SK-N-SH (cell line): ENCODE data around the gene CD180. TPM values are rescaled to one million over a fixed set of nuclear protein-coding genes. Genes with fewer than 3 reads are reported as not detected.

Experiments used
- CTCF ChIA-PET: fragments of 300-600, 350-600 bp; formaldehyde crosslinking; extraction: SDS; loops from one replicate; lab custom pipeline; 2021; lab: Yijun Ruan, JAX
- POLR2A ChIA-PET: fragments of 350-600 bp; sonication (Branson Sonifier 250); formaldehyde crosslinking; extraction: SDS; loops from one replicate; lab custom pipeline; 2020; ENCODE audit warnings: antibody characterized with exemption, inconsistent platforms; lab: Yijun Ruan, JAX
- DNase-seq: peaks from one replicate; pipeline ENCODE4 v3.0.0; 2012
- H2AFZ ChIP-seq: fragments of 200-600 bp; sonication (generic); 2 replicates; pipeline ENCODE4 v1.8.1; 2016; ENCODE audit warnings: antibody characterized with exemption, mild to moderate bottlenecking, low read depth
- H3F3A ChIP-seq: fragments of 200-600 bp; sonication (generic); replicated peaks from 2 replicates; pipeline ENCODE3; 2016; ENCODE audit warnings: antibody characterized with exemption, mild to moderate bottlenecking; ENCODE audit not compliant: insufficient read depth
- H3K27ac ChIP-seq, 2 experiments: fragments of 200-500 bp in 1 of 2; fragments of 200-600 bp in 1 of 2; sonication (Bioruptor generic) in 1 of 2; sonication (generic), shearing (Covaris generic) in 1 of 2; 2 replicates each; pipeline versions ENCODE4 v1.5.1 to v1.6.1; 2014 to 2016; ENCODE audit warnings: low read depth in 2 of 2, inconsistent platforms in 1 of 2, low read length in 1 of 2, mild to moderate bottlenecking in 1 of 2, mixed read lengths in 1 of 2
- H3K27me3 ChIP-seq: fragments of 200-600 bp; sonication (generic), shearing (Covaris generic); 2 replicates; pipeline ENCODE4 v1.6.1; 2016; ENCODE audit warnings: mixed run types; ENCODE audit not compliant: insufficient read depth
- H3K36me3 ChIP-seq, 2 experiments: fragments of 200-500 bp in 1 of 2; fragments of 200-600 bp in 1 of 2; sonication (Bioruptor generic) in 1 of 2; sonication (generic) in 1 of 2; replicated peaks in 1 of 2; 2 replicates each; pipeline versions ENCODE3 to v1.5.1; 2014 to 2016; ENCODE audit warnings: low read length in 1 of 2, mild to moderate bottlenecking in 1 of 2; ENCODE audit not compliant: insufficient read depth in 2 of 2, control insufficient read depth in 1 of 2
- H3K4me1 ChIP-seq, 2 experiments: fragments of 200-500 bp in 1 of 2; fragments of 200-600 bp in 1 of 2; sonication (Bioruptor generic) in 1 of 2; sonication (generic), shearing (Covaris generic) in 1 of 2; 2 replicates each; pipeline versions ENCODE4 v1.5.1 to v1.6.1; 2014 to 2016; ENCODE audit warnings: low read depth in 1 of 2, low read length in 1 of 2, mixed run types in 1 of 2; ENCODE audit not compliant: insufficient read depth in 2 of 2, control insufficient read depth in 1 of 2
- H3K4me2 ChIP-seq: fragments of 200-600 bp; sonication (generic), shearing (Covaris generic); 2 replicates; pipeline ENCODE4 v1.6.1; 2017; ENCODE audit warnings: mixed run types
- H3K4me3 ChIP-seq, 2 experiments: fragments of 200-500 bp in 1 of 2; fragments of 200-600 bp in 1 of 2; sonication (Bioruptor generic) in 1 of 2; sonication (generic), shearing (Covaris generic) in 1 of 2; 2 replicates each; pipeline versions ENCODE4 v1.5.1 to v1.8.1; 2014 to 2016; ENCODE audit warnings: low read depth in 2 of 2, inconsistent platforms in 1 of 2, low read length in 1 of 2, mild to moderate bottlenecking in 1 of 2, mixed read lengths in 1 of 2, moderate library complexity in 1 of 2
- H3K79me2 ChIP-seq: fragments of 200-600 bp; sonication (generic); 2 replicates; pipeline ENCODE4 v1.8.1; 2017; ENCODE audit warnings: mild to moderate bottlenecking; ENCODE audit not compliant: insufficient read depth
- H3K9ac ChIP-seq: fragments of 200-600 bp; sonication (generic); 2 replicates; pipeline ENCODE4 v1.6.1; 2017; ENCODE audit warnings: mixed run types
- H3K9me2 ChIP-seq: fragments of 200-600 bp; sonication (generic); 2 replicates; pipeline ENCODE4 v1.6.1; 2017; ENCODE audit warnings: mixed run types
- H3K9me3 ChIP-seq: fragments of 200-600 bp; sonication (generic); 2 replicates; pipeline ENCODE4 v1.6.1; 2017; ENCODE audit warnings: mixed run types, mild to moderate bottlenecking, moderate library complexity
- H4K20me1 ChIP-seq: fragments of 200-600 bp; sonication (generic); 2 replicates; pipeline ENCODE4 v1.6.1; 2017; ENCODE audit warnings: mild to moderate bottlenecking, mixed run types; ENCODE audit not compliant: insufficient read depth
- EZH2phosphoT487 ChIP-seq: fragments of 200-600 bp; sonication (generic); IDR thresholded peaks from 2 replicates; pipeline ENCODE4 v1.6.1; 2017; ENCODE audit warnings: low read depth, mixed run types, mild to moderate bottlenecking, antibody characterized with exemption, moderate library complexity, borderline replicate concordance
- FOXJ3 ChIP-seq: sonication (generic); formaldehyde crosslinking; IDR thresholded peaks from 2 replicates; pipeline ENCODE4 v1.5.1; 2020; ENCODE audit warnings: mild to moderate bottlenecking, missing genetic modification reagents
- MXI1 ChIP-seq: IDR thresholded peaks from 2 replicates; pipeline ENCODE4 v1.6.1; 2012; ENCODE audit warnings: mild to moderate bottlenecking, low read depth, low read length, improper control_type of control experiment
- RAD21 ChIP-seq: IDR thresholded peaks from 2 replicates; pipeline ENCODE4 v1.6.1; 2012; ENCODE audit warnings: mild to moderate bottlenecking, low read length
- RXRA ChIP-seq: IDR thresholded peaks from 2 replicates; pipeline ENCODE4 v1.4.0; 2012; ENCODE audit warnings: low read depth, mild to moderate bottlenecking, borderline replicate concordance
- SMC3 ChIP-seq: IDR thresholded peaks from 2 replicates; pipeline ENCODE4 v1.6.1; 2012; ENCODE audit warnings: low read depth, low read length, improper control_type of control experiment
- TCF12 ChIP-seq: IDR thresholded peaks from 2 replicates; pipeline ENCODE4 v1.4.0; 2012
- YY1 ChIP-seq: IDR thresholded peaks from 2 replicates; pipeline ENCODE4 v1.4.0; 2012; ENCODE audit warnings: low read depth, mild to moderate bottlenecking
- WGBS: methylation state at CpG from one replicate; pipeline ENCODE4 v1.1.6; 2017; ENCODE audit warnings: low lambda C conversion rate; 5-methylcytosine and 5-hydroxymethylcytosine counted together
- polyA plus RNA-seq, 3 experiments: library from polyadenylated mRNA; depleted of rRNA; stranded (reverse); fragments of >200 nt; gene quantifications; 2 replicates each; pipeline ENCODE4 v1.2.3, GENCODE V29; 2012
- TF ChIP-seq, protein P1 (sequence below): fragments of 200-600 bp; sonication (generic); IDR thresholded peaks from 2 replicates; pipeline ENCODE4 v1.6.1; 2017; ENCODE audit warnings: antibody characterized with exemption, mild to moderate bottlenecking, moderate library complexity

CD180 gene
- polyA plus RNA-seq (2012; rRNA removed), result 0.02 TPM in 2 replicates
- polyA plus RNA-seq (2012; cell fraction: cytosol; rRNA removed), result 0.01 and 0.03 TPM in 2 replicates
- 0.01 TPM in 2 replicates for polyA plus RNA-seq (2012; cell fraction: nucleus; rRNA removed)

DNA sequence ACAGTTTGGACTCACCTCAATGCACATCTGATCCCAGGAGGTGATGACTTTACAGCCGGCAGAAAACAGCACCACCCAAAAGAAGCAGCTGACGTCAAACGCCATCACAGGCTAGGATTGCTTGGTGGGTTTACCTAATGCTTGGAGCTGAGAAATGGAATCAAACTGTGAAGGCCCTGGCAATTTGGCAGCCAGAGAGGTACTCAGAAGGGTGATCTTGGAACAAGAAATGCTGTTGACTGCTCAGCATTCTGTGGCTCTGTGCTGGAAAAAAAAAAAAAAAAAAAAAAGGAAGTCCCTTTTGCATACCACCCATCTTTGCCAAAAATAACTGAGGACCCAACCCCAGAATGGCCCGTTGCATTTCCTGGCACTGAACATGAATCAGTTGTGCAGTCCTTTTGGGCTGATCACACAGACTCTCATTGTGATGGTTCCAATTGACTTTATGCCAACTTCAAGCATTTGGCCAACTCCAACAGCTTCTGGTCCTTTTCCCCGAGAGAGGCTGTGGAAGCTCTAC, at the start of gene CD180:
Gene CD180, minus strand, starts transcription at position 263 of the 523 bp plus-strand sequence. Its CDS starts 158 bp downstream, at position 105.
- DNase-seq, result no peak
- Histone ChIP-seq H3K4me2 (no peak within 1 kb of the TSS), H3K9me3 (no peaks in the 10 kb centered on the region), H3K79me2 (no peaks in the 10 kb centered on the region), H3K27me3 (no peaks in the 10 kb centered on the region), H4K20me1 (no peaks in the 10 kb centered on the region), H3K4me3 (no peak within 1 kb of the TSS), H3F3A (no peaks in the 10 kb centered on the region), H3K4me1 (no peaks in the 10 kb centered on the region; a peak in 1 of 4 replicates), H2AFZ (no peak within 1 kb of the TSS), H3K27ac (no peak within 1 kb of the TSS), H3K9me2 (no peaks in the 10 kb centered on the region), H3K9ac (no peak within 1 kb of the TSS), H3K36me3 (no peaks in the 10 kb centered on the region)
- CTCF ChIA-PET, result interaction anchor here (0.6 to 1.2 kb wide), 2 partner anchors 12 to 37 kb away, joined by 3 to 5 read pairs; no protein-coding TSS in a partner anchor
- WGBS, result 78% methylated on average over 5 of the region's 5 CpGs
- POLR2A ChIA-PET, result no interaction called here
- TF ChIP-seq RXRA (no peak), TCF12 (no peak), MXI1 (no peak), YY1 (no peak), FOXJ3 (CRISPR knock-in tag) (no peak)

DNA sequence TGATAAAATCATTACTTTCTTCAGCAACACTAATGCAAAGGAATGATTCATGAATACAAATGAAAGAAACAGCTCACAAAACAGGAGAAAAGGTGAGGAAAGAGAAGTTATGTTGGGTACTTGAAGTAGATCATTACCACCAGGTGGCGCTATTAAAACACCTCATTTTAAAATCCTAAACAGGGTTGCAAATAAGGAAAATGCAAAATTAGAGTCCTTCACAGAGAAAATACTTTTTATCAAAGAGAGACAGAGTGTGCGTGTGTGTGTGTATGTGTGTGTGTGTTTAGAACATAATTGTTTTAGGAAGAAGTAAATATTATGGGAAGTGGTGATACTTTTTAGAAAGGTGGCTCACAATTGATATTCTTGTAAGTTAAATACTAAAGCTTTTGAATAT, 49.5 kb upstream of the CD180 start:
- WGBS, result 1% methylated on average over 2 of the region's 2 CpGs
- ChIA-PET POLR2A (interaction anchor here (1.0 kb wide), 1 partner anchor 969 kb away, joined by 3 read pairs; no protein-coding TSS in a partner anchor), CTCF (interaction anchor here (0.6 to 4.5 kb wide), 70 partner anchors 9 to 1802 kb away, joined by 3 to 80 read pairs (median 4); partner anchors contain the start of gene PIK3R1)
- Histone ChIP-seq H3K9me2 (no peaks in the 10 kb centered on the region), H3K27ac (no peak overlapping the region), H4K20me1 (no peaks in the 10 kb centered on the region), H3F3A (peaks cover 10% of the 10 kb centered on the region), H3K36me3 (no peaks in the 10 kb centered on the region), H3K27me3 (no peaks in the 10 kb centered on the region), H3K4me2 (no peak overlapping the region), H3K9ac (no peak overlapping the region), H3K9me3 (no peaks in the 10 kb centered on the region), H3K4me3 (no peak overlapping the region), H3K4me1 (peaks cover 13 to 54% of the 10 kb centered on the region in 2 experiments), H2AFZ (no peak overlapping the region; the same call in 1 of the 2 replicates), H3K79me2 (no peaks in the 10 kb centered on the region)
- TF ChIP-seq EZH2phosphoT487, result no peak
- TF ChIP-seq, protein P1, sequence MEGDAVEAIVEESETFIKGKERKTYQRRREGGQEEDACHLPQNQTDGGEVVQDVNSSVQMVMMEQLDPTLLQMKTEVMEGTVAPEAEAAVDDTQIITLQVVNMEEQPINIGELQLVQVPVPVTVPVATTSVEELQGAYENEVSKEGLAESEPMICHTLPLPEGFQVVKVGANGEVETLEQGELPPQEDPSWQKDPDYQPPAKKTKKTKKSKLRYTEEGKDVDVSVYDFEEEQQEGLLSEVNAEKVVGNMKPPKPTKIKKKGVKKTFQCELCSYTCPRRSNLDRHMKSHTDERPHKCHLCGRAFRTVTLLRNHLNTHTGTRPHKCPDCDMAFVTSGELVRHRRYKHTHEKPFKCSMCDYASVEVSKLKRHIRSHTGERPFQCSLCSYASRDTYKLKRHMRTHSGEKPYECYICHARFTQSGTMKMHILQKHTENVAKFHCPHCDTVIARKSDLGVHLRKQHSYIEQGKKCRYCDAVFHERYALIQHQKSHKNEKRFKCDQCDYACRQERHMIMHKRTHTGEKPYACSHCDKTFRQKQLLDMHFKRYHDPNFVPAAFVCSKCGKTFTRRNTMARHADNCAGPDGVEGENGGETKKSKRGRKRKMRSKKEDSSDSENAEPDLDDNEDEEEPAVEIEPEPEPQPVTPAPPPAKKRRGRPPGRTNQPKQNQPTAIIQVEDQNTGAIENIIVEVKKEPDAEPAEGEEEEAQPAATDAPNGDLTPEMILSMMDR, result peak; percentile 84
- TF ChIP-seq RAD21, result peak; percentile 93
- TF ChIP-seq SMC3, result peak; percentile 87
- peak; percentile 34 for DNase-seq
